GM15510 (cell line): Measurements from ENCODE around the gene CCDC8.

ENCODE experiments used
- POLR2A ChIP-seq: IDR thresholded peaks from 3 replicates; pipeline ENCODE4 v1.6.1; 2011; ENCODE audit warnings: borderline replicate concordance; ENCODE audit not compliant: insufficient read length; ENCODE audit errors: extremely low read depth

The CCDC8 gene

DNA sequence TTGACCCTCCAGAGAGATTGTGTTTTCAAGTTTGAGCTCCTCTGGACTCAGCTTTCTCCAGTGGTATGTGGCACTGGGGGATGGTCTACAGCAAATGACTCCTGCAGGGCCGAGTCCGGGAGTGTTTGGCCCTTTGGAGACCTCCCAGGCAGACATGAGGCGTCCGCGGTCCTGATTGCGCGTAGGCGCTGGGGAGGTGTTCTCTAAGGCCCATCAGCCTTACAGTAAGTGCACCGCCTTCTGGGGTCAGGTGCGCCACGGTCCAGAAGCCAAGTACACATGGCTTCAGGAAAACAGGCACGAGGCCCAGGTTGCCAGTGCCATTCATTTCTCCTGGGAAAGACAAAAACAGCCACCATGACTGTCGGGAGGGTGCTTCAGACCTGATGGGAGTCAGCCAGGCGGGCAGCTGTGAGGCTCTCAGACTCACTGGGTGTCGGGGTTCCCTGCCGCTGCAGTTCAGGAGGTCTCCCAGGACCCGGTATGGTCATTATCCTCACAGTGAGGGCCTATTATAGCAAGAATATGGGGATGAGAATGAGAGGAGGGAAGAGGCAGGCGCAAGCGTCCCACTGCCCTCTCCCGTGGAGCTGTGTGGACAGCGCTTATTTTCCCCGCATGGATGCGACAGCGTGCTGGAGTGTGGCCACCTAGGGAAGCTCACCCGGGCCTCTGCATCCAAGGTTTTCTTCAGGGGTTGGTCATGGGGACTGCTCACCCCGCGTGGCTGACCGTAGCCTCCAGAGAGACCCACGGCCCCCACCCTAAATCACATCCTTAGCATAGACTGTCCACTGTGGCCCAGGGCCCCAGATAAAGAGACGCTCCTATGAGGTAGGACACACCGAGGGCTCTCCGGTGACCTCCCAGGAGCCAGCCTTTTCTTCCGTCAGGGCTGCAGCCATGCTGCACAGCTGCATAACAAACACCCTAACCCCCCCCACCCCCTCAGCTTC, 21.8 kb downstream of the CCDC8 start:
- TF ChIP-seq POLR2A, result no peak

DNA sequence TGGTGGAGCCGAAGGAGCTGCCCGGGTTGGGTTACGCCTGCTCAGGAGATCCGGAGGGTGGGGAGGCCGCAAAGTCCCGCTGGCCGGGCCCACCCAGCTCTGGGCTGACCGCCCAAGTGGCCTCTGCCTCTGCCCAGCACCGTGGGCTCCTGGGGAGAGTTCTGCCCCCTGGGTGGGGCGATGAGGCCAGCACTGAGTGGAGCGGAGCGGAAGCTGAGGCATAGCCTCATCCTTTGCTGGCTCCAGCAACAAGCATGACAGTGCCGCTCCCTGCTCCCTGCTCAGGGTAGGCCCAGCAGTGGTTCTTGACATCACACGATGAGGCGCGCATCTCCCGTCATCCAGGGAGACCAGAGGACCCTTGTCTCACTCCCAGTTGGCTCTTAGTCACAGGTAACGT, 22.5 kb downstream of the CCDC8 start:
- TF ChIP-seq POLR2A, result no peak

DNA sequence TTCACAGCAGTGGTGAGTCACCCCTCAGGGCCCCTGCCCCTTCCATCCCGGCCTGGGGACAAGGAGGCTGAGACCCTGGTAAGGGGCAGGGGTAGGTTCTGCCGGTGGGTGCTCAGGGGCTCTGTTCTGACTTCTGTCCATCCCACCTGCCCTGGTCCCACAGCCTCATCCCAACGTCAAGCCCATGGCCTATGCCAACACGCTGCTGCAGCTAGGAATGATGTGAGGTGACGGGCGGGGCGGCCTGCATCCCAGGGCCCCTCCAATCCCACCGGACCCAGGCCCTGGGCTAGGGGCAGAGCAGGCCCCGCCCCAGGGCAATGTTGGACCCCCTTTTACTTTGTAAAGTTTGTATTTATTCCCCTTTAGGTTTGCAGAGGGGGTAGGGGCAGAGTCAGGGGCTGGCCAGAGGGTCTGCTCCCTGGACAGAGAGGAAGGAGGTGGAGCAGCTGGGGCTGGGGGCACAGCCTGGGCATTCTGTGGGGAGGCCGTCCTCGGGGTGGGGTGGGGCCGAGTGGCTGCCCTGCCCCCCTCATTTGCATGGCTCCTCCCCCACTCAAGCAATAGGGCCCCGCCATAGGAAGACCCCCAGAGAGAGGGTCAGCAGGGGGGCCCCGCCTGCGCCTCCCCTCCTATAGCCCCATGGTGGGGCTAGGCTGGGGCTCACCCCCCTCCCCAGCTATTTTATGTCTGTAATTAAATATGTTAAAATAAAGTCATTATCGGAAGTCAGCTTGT, 23.1 kb downstream of the CCDC8 start:
- no peak for TF ChIP-seq POLR2A

DNA sequence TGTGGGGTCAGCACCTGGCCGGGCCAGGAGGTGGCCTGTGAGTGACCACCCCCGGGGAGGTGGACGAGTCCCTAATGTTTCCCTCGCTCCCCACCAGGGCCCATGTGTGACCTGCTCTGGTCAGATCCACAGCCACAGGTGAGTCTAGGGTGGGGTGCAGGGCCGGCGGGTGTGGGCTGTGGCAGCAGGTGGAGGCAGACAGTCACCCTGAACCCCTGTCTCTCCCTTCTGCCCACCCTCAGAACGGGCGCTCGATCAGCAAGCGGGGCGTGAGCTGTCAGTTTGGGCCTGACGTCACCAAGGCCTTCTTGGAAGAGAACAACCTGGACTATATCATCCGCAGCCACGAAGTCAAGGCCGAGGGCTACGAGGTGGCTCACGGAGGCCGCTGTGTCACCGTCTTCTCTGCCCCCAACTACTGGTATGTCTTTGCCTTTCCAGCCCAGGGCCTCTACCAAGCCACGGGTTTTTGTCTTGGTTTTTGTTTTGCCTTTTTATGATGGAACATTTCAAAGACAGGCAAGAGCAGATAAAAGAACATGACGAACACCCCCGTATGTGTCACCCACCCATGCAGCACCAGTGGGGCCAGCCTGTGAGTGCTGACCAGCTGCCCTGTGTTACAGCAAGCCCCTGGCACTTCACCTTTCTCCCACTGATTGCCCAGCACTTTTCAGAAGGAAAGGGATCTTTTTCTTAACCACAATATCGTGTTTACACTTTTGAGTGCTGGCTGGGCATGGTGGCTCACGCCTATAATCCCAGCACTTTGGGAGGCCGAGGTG, 24.9 kb downstream of the CCDC8 start:
- TF ChIP-seq POLR2A, result no peak

DNA sequence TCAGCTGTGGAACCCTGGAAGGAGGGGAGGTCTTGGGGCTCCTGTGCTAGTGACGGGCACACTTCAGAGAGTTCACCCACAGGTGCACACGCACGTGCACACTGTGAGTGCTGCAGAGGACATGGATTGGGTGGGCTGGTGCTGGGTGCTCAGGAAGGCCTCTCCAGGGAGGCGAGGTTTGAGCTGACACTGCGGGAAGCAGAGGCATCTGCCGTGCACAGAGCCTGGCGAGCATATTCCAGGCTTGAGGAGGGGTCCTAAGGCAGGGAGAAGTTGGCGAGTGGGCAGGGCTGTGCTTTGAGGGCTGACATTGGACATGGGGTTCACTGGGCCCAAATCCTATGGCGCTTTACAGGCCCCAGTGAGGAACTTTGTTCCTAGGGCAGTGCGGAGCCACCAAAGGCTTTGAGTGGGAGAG, 25.6 kb downstream of the CCDC8 start:
- TF ChIP-seq POLR2A, result no peak

DNA sequence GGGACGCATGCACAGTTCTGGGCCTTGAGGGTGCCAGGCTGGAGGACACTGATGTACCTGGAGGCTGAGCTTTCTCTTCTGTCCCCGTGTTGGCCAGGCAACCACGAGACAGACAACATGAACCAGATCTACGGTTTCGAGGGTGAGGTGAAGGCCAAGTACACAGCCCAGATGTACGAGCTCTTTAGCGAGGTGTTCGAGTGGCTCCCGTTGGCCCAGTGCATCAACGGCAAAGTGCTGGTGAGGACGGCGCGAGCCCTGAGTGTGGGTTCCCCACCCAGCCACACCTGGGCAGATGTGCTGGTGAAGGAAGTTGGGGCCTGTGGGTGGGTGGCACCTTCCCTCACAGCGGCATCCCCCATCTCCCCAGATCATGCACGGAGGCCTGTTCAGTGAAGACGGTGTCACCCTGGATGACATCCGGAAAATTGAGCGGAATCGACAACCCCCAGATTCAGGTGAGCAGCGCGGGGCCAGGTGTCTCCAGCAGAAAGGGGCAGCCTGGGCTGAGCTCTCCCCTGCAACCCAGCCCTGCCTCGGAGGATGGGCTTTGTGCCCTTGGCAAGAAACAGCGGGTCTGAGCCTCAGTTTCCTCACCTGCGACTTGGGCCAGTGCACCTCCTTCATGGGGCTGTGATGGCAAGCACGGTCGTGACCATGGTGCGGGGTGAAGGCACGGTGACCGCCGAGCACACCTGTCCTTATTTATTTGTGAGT, 26.2 kb downstream of the CCDC8 start:
- TF ChIP-seq POLR2A, result no peak

DNA sequence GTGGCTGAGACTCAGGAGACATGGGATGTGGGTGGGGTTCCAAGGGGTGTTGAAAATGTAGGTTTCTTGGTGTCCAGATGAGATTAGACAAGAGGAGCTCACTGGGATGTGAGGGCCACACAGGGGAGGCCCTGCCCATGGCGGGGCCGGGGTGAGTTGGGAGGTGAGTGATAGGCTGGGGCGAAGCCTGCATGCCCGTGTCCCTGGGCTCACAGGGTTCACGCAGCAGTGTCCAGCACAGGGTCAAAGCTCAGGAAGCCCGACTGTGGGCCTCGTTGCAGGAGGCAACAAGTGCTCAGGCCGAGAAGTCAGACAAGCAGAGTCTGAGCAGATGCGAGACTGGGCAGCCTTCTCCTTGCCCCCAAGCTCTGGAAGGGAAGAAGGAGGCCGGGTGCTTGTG, 27.2 kb downstream of the CCDC8 start:
- TF ChIP-seq POLR2A, result no peak

DNA sequence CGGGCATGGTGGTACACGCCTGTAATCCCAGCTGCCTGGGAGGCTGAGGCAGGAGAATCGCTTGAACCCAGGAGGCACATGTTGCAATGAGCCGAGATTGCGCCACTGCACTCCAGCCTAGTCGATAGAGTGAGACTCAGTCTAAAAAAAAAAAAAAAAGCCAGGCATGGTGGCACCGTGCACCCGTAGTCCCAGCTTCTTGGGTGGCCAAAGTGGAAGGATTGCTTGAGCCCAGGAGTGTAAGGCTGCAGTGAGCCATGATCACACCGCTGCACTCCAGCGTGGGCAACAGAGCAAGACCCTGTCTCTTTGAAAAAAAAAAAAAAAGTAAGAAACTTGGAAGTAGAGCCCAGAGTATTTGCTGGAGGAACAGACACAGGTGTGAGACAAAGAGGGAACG, 27.7 kb downstream of the CCDC8 start:
- no peak for TF ChIP-seq POLR2A

DNA sequence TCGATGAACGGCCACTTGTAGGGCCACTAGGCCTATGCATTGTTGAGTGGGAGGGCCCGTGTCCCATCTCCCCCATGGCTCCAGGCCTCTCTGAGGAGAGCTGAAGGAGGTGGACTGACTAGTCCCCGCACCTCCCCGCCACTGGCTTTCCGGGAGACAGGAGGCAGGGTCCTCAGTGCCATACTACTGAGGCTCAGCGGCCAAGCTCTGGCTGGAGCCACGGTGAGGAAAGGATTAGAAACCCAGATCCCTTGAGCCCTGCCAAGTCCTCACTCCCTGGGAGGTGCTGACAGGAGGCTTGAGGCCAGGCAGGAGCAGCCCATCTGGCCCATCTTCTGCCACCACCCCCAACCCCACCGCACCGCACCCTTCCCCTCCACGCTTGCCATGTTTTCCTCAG, 29.0 kb downstream of the CCDC8 start:
- no peak for TF ChIP-seq POLR2A

DNA sequence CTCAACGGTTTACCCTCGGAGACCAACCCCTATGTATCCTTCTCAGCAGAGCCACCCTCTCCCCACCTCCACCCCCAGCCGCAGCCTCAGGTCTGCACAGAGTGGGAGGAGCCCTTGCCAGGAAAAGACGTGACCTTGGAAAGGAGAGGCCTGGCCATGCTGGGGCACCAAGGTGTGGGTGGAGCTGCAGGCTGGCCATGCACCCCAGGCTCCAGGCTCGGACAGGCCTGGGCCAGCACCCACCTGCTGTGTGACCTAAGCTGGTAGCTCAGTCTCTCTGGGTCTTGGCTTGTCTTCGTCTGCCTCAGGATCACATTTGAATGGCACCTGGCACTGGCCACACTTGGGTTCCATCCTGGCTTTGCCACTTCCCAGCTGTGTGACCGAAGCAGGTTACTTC, 29.5 kb downstream of the CCDC8 start:
- TF ChIP-seq POLR2A, result no peak

DNA sequence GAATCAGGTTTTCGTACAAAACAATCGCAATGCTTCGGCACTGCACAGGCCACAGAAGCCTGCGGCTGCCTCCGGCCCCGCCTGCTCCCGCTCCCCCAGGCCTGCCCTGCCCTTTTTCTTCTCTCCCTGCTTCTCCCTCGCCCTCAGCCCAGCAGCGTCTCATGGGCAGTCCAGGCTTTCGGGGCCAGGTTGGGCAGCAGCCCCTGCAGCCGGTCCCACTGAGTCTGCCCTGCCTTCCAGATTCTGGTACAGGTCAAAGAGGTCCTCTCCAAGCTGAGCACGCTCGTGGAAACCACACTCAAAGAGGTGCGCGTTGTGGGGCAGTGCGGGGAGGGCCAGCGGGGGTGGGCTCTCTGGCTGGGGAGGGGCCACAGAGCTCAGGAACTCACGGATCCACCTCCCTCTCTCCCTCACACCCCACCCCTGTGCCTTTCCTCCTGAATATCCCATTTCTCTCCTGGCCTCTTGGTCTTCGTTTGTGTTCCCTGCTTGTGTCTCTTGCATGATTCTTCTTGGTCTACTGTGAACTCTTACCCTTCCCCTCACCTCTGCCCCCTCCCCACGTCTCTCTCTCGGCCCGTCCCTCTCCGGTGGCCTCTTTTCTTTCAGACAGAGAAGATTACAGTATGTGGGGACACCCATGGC, 30.1 kb downstream of the CCDC8 start:
- no peak for TF ChIP-seq POLR2A

DNA sequence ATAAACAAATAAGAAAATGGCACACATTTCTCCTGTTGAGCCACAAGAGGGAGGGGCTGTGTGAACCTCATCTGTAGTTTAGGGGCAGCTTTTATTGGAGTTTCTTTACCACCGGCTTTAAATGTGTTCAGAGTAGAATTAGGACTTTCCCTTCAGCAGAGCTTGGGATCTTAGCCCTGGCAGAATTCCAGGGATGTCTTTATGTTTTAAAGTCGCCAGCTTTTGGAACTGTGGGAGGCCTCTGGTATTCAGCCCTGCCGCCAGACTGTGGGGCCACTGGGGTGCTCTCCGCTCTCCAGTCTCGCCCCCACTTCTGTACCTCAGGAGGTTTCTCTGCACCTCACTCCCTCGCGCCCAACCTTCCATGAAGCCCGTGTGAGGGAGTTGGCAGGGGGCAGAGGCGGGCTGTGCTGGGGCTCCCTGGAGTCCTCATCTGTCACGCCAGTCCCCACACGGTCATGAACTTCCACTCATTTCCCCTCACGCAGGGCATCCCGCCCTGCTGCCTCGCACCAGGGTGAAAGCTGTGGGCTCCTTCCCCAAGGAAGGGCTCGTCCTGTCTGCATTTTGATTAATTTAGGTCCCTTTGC, 31.5 kb downstream of the CCDC8 start:
- no peak for TF ChIP-seq POLR2A

DNA sequence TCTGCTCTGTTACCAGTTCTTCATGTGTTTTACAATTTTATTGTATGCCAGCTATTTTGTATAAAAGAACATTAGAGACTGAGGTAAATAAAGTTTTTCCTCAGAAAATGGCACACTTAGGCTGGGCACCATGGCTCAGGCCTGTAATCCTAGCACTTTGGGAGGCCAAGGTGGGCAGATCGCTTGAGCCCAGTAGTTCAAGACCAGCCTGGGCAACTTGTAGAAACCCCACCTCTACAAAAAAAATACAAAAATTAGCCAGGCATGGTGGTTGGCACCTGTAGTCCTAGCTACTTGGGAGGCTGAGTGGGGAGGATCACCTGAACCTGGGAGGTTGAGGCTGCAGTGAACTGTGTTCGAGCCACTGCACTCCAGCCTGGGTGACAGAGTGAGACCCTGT, 32.0 kb downstream of the CCDC8 start:
- TF ChIP-seq POLR2A, result no peak
